ENCODE results near the gene ASGR2. TPM values are rescaled to one million over a fixed set of nuclear protein-coding genes. Genes with fewer than 3 reads are reported as not detected.

Gene ASGR2
- total RNA-seq, 4 donors from 2014 or later, result 3.4 to 11.8 (median 6.8) TPM

GRCh38 chr17:7144213-7144612, 29.6 kb upstream of the ASGR2 start:
- Histone ChIP-seq H3K36me3 (no peaks in the 10 kb centered on the region), H3K4me3 (no peak overlapping the region), H3K4me1 (peaks cover 26% of the 10 kb centered on the region), H3K27me3 (peaks cover 4% of the 10 kb centered on the region), H3K9me3 (no peaks in the 10 kb centered on the region), H3K27ac (no peak overlapping the region)
- 78% methylated on average over 11 of the region's 11 CpGs for WGBS
- DNase-seq (ENCODE audit: low spot score in 2 of 2), result no peak
- TF ChIP-seq EP300 (IDR thresholded peaks at IDR 0.05) (no peak), CTCF (IDR thresholded peaks at IDR 0.05) (no peak), POLR2AphosphoS5 (IDR thresholded peaks at IDR 0.05) (no peak), POLR2A (IDR thresholded peaks at IDR 0.05) (no peak)

GRCh38 chr17:7141824-7142223, 27.2 kb upstream of the ASGR2 start:
- H3K27ac ChIP-seq, result peak overlapping the region; percentile 51
- H3K4me3 ChIP-seq, result no peak overlapping the region
- H3K36me3 ChIP-seq, result no peaks in the 10 kb centered on the region
- 56% methylated on average over 10 of the region's 10 CpGs for WGBS
- no peak for DNase-seq (ENCODE audit: low spot score in 2 of 2)
- no peaks in the 10 kb centered on the region for H3K9me3 ChIP-seq
- TF ChIP-seq EP300 (IDR thresholded peaks at IDR 0.05) (no peak), CTCF (IDR thresholded peaks at IDR 0.05) (no peak), POLR2AphosphoS5 (IDR thresholded peaks at IDR 0.05) (no peak), POLR2A (IDR thresholded peaks at IDR 0.05) (no peak)
- peaks cover 34% of the 10 kb centered on the region for H3K4me1 ChIP-seq
- peaks cover 16% of the 10 kb centered on the region for H3K27me3 ChIP-seq

DNA sequence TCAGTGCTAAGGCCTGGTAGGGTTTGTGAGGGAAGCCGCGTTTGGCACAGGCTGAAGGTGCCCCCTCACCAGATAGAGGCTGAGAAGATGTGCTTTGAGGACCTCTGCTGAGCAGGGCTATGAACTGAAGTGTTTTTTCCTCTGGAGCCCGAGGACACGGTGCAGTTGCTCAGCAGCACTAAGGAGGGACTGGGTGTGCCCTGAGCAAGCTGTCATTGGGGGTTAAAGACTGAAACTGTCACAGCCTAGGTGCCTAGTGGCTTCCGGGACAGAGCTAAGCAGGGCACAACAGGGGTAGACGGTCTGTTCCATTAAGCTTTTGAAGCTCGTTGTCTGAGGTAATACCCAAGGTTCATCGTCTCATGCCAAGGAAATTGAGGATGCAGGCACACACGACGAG, 24.8 kb upstream of the ASGR2 start:
- DNase-seq (ENCODE audit: low spot score in 2 of 2), result no peak
- peak overlapping the region; percentile 67 for H3K27ac ChIP-seq
- H3K4me3 ChIP-seq, result no peak overlapping the region
- peaks cover 17% of the 10 kb centered on the region for H3K27me3 ChIP-seq
- H3K9me3 ChIP-seq, result no peaks in the 10 kb centered on the region
- TF ChIP-seq EP300 (IDR thresholded peaks at IDR 0.05), result no peak
- TF ChIP-seq POLR2AphosphoS5 (IDR thresholded peaks at IDR 0.05), result no peak
- TF ChIP-seq POLR2A (IDR thresholded peaks at IDR 0.05), result no peak
- TF ChIP-seq CTCF (IDR thresholded peaks at IDR 0.05), result no peak
- H3K4me1 ChIP-seq, result peaks cover 45% of the 10 kb centered on the region
- 64% methylated on average over 10 of the region's 10 CpGs for WGBS
- no peaks in the 10 kb centered on the region for H3K36me3 ChIP-seq

DNA sequence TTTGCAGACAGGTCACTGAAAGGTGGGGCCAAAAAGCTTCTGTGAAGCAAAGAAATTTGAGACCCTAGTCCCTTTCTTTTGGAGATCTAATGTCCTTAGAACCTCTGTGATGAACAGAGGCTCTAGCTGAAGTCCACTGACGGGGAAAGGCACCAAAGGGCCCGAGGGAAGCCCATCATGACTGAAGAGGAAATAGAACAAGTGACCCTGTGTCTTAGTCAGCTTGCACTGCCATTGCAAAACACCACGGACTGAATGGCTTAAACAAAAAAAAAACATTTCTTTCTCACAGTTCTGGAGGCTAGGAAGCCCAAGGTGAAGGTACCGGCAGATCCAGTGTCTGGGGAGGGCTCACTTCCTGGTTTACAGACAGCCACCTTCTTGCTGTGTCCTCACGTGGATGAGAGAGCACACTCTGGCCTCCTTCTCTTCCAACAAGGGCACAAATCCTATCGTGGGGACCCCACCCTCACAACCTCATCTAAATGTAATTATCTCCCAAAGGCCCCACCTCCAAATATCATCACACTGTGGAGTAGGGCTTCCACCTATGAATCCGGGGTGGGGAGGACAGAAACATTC, 24.3 kb upstream of the ASGR2 start:
- Histone ChIP-seq H3K9me3 (no peaks in the 10 kb centered on the region), H3K4me3 (no peak overlapping the region), H3K36me3 (no peaks in the 10 kb centered on the region), H3K27me3 (peaks cover 18% of the 10 kb centered on the region), H3K4me1 (peaks cover 45% of the 10 kb centered on the region), H3K27ac (no peak overlapping the region)
- 79% methylated on average over 7 of the region's 7 CpGs for WGBS
- no peak for DNase-seq (ENCODE audit: low spot score in 2 of 2)
- TF ChIP-seq CTCF (IDR thresholded peaks at IDR 0.05) (no peak), EP300 (IDR thresholded peaks at IDR 0.05) (no peak), POLR2A (IDR thresholded peaks at IDR 0.05) (no peak), POLR2AphosphoS5 (IDR thresholded peaks at IDR 0.05) (no peak)

DNA sequence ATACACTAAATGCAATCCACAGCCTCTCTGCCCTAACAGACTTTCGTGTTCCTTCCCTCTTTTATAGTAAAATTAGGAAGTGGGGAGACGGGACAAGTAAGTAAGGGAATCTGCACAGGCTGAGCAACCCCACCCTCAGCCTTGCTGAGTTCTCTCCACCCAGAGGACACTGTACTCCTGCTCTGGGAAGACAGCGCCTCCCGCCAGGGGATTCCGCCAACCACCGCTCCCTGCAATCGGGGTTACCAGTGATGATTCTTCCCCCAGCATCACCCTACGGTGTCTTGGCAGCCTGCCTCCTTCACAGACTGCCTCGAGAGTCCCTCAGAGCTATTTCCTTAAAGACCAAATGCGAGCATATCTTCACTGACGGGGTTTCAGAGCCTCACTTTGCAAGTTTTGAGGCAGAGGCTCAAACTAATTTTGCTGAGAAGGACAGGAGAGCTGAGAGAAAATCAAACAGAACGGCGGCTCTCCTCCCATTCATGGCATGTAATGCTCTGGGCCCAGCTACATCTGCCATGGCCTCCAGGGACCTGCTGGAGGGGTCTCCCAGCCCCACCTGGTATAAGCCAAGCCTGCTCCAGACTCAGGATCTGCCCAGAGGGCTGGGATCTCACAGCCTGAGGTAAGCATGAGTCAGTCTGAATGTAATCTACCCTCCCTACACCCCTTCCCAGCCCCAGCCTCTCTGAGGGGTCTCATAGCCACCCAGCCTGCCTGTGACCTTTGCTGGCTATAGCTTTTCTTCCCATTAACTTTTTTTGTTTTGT, 22.7 kb upstream of the ASGR2 start:
- no peaks in the 10 kb centered on the region for H3K36me3 ChIP-seq
- no peak overlapping the region for H3K27ac ChIP-seq
- no peak for DNase-seq (ENCODE audit: low spot score in 2 of 2)
- WGBS, result 22% methylated on average over 13 of the region's 13 CpGs
- no peak overlapping the region for H3K4me3 ChIP-seq
- peaks cover 47% of the 10 kb centered on the region for H3K4me1 ChIP-seq
- TF ChIP-seq EP300 (IDR thresholded peaks at IDR 0.05) (no peak), POLR2AphosphoS5 (IDR thresholded peaks at IDR 0.05) (no peak), POLR2A (IDR thresholded peaks at IDR 0.05) (no peak), CTCF (IDR thresholded peaks at IDR 0.05) (no peak)
- H3K27me3 ChIP-seq, result peaks cover 14% of the 10 kb centered on the region
- H3K9me3 ChIP-seq, result no peaks in the 10 kb centered on the region
